Osteocyte (in vitro differentiated cells): Measurements from ENCODE around the gene DUSP21. TPM values are rescaled to one million over a fixed set of nuclear protein-coding genes. Genes with fewer than 3 reads are reported as not detected.

Experiments
- DNase-seq: peaks from one replicate; pipeline ENCODE4 v3.0.0; 2021; ENCODE audit warnings: mixed read lengths; ENCODE audit not compliant: unreplicated experiment; ENCODE audit errors: extremely low spot score
- H3K27ac Mint-ChIP-seq: one replicate; pipeline ENCODE4 v1.8.0; 2021; ENCODE audit warnings: mild to moderate bottlenecking, mixed read lengths; ENCODE audit not compliant: unreplicated experiment
- H3K27me3 Mint-ChIP-seq: one replicate; pipeline ENCODE4 v1.8.0; 2021; ENCODE audit warnings: mixed read lengths; ENCODE audit not compliant: unreplicated experiment
- H3K36me3 Mint-ChIP-seq: one replicate; pipeline ENCODE4 v1.8.0; 2021; ENCODE audit warnings: mixed read lengths; ENCODE audit not compliant: unreplicated experiment
- H3K4me1 Mint-ChIP-seq: one replicate; pipeline ENCODE4 v1.8.0; 2021; ENCODE audit warnings: mixed read lengths; ENCODE audit not compliant: unreplicated experiment
- H3K4me3 Mint-ChIP-seq: one replicate; pipeline ENCODE4 v1.8.0; 2021; ENCODE audit warnings: mild to moderate bottlenecking, moderate library complexity, mixed read lengths; ENCODE audit not compliant: unreplicated experiment
- H3K9me3 Mint-ChIP-seq: one replicate; pipeline ENCODE4 v1.8.0; 2021; ENCODE audit warnings: mixed read lengths; ENCODE audit not compliant: unreplicated experiment
- CTCF ChIP-seq: fragments of 200-600 bp; sonication (generic); IDR thresholded peaks from 2 replicates; pipeline ENCODE4 v1.5.0; 2021; ENCODE audit warnings: antibody characterized with exemption, mild to moderate bottlenecking, moderate library complexity
- long read RNA-seq: library from polyadenylated mRNA; unstranded; transcript quantifications from one replicate; pipeline ENCODE4 v2.0.0, GENCODE V29; 2021
- total RNA-seq: library from RNA; stranded (reverse); gene quantifications from 2 replicates; pipeline ENCODE4 v1.2.1, GENCODE V29; 2021

Gene DUSP21
- total RNA-seq = not detected in 2 replicates
- long read RNA-seq = 0 reads

- no peak for DNase-seq
- H3K9me3 Mint-ChIP-seq = peaks cover 6% of the 10 kb centered on the region
- H3K27me3 Mint-ChIP-seq = no peaks in the 10 kb centered on the region
- H3K4me3 Mint-ChIP-seq = no peak within 1 kb of the TSS
- H3K36me3 Mint-ChIP-seq = no peaks in the 10 kb centered on the region
- TF ChIP-seq CTCF = no peak
- H3K27ac Mint-ChIP-seq = no peak within 1 kb of the TSS
- no peaks in the 10 kb centered on the region for H3K4me1 Mint-ChIP-seq
Measured at GRCh38 chrX:44843753-44844152, at the start of gene DUSP21. Gene DUSP21, plus strand, starts transcription at chrX:44844021. Its CDS starts 112 bp downstream, at chrX:44844133.

- Mint-ChIP-seq H3K27me3 (no peaks in the 10 kb centered on the region), H3K4me1 (no peaks in the 10 kb centered on the region), H3K4me3 (no peak overlapping the region), H3K9me3 (peaks cover 5% of the 10 kb centered on the region), H3K27ac (no peak overlapping the region), H3K36me3 (no peaks in the 10 kb centered on the region)
- DNase-seq = no peak
- TF ChIP-seq CTCF = no peak
Measured at GRCh38 chrX:44795945-44796450, 47.8 kb upstream of the DUSP21 start.

DNA sequence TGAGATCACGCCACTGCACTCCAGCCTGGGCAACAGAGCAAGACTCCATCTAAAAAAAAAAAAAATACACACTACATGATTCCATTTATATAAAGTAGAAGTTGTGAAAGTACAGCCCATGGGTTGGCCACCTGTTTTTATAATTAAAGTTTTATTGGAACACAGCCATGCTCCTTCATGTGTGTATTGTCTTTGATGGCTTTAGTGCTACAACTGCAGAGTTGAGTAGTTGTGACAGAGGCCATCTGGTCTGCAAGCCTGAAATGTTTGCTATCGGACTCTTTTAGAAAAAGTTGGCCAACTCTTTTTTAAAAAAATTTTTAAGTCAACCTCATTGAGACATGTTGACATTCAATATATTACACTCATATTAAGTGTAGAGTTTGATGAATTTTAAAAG lies 41.2 kb upstream of the DUSP21 start:
- DNase-seq = peak; percentile 3
- H3K9me3 Mint-ChIP-seq = no peaks in the 10 kb centered on the region
- H3K4me1 Mint-ChIP-seq = no peaks in the 10 kb centered on the region
- no peaks in the 10 kb centered on the region for H3K27me3 Mint-ChIP-seq
- H3K4me3 Mint-ChIP-seq = no peak overlapping the region
- H3K27ac Mint-ChIP-seq = no peak overlapping the region
- no peaks in the 10 kb centered on the region for H3K36me3 Mint-ChIP-seq
- no peak for TF ChIP-seq CTCF

DNA sequence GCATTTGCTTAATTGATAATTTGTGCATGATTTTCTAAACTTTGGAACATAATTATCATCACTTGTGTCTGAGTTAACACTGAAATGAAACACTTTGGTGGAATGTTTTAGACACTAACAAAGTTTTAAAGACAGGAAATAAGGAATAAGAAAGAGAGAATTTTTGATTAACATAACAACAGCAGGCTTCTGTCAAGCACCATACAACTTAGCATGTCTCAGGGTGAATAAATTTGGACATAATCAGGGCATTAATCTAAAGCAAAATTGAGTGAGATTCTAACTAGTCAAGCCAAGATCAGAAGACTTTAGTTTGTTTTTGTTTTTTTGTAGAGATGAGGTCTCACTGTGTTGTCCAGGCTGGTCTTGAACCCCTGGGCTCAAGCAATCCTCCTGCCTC lies 28.1 kb upstream of the DUSP21 start:
- no peaks in the 10 kb centered on the region for H3K27me3 Mint-ChIP-seq
- DNase-seq = no peak
- H3K36me3 Mint-ChIP-seq = no peaks in the 10 kb centered on the region
- H3K27ac Mint-ChIP-seq = no peak overlapping the region
- H3K4me3 Mint-ChIP-seq = no peak overlapping the region
- no peak for TF ChIP-seq CTCF
- no peaks in the 10 kb centered on the region for H3K4me1 Mint-ChIP-seq
- H3K9me3 Mint-ChIP-seq = peaks cover 5% of the 10 kb centered on the region

DNA sequence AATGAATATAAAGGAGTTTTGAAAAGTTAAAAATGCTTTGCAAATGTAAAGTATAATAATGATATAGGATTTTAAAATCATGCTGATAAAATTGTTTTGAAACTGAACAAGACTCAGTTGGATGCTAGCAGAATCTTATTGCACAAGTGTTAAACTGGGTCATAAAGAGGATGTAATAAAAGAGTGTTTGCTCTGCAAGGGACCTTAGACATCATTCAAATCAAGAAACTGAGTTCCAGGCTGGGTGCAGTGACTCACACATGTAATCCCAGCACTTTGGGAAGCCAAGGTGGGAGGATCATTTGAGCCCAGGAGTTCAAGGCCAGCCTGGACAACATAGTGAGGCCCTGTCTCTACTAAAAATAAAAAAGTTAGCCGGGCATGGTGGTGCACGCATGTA lies 27.5 kb upstream of the DUSP21 start:
- Mint-ChIP-seq H3K27ac (no peak overlapping the region), H3K36me3 (no peaks in the 10 kb centered on the region), H3K9me3 (peaks cover 5% of the 10 kb centered on the region), H3K4me1 (no peaks in the 10 kb centered on the region), H3K4me3 (no peak overlapping the region), H3K27me3 (no peaks in the 10 kb centered on the region)
- no peak for DNase-seq
- TF ChIP-seq CTCF = no peak
